CD4-positive, alpha-beta T cell (primary cell): ENCODE results near the gene CTIF. TPM values are rescaled to one million over a fixed set of nuclear protein-coding genes. Genes with fewer than 3 reads are reported as not detected.

ENCODE experiments used
- ATAC-seq: fragments of 200-7000 bp; cut with Tn5 transposase; one replicate; pipeline ENCODE4 v1.10.0; 2022; ENCODE audit warnings: mild to moderate bottlenecking; ENCODE audit not compliant: poor library complexity
- CTCF ChIA-PET: fragments of 350-600 bp; sonication (Branson Sonifier 250); formaldehyde crosslinking; loops from one replicate; lab custom pipeline; 2021; ENCODE audit warnings: antibody characterized with exemption, inconsistent platforms; lab: Charles Lee
- POLR2A ChIA-PET: fragments of 350-600 bp; sonication (Branson Sonifier 250); formaldehyde crosslinking; loops from one replicate; lab custom pipeline; 2021; ENCODE audit warnings: antibody characterized with exemption, inconsistent platforms; lab: Charles Lee
- DNase-seq, 14 experiments: peaks; one replicate each; pipeline ENCODE4 v3.0.0-alpha.2; 2013 to 2020; ENCODE audit warnings: mixed read lengths in 2 of 14
- H3K27ac ChIP-seq, 2 donors: one replicate each; pipeline versions ENCODE4 v1.5.1 to v1.7.0; 2013; ENCODE audit warnings: low read length in 2 of 2, low read depth in 1 of 2, mild to moderate bottlenecking in 1 of 2
- H3K27me3 ChIP-seq, 2 experiments: 1 replicate in 1 of 2; 2 replicates in 1 of 2; pipeline versions ENCODE4 v1.6.1 to v1.7.0; 2013; ENCODE audit warnings: low read length in 2 of 2, control low read depth in 1 of 2, mild to moderate bottlenecking in 1 of 2, moderate library complexity in 1 of 2; ENCODE audit not compliant: insufficient read depth in 2 of 2, control insufficient read depth in 1 of 2
- H3K36me3 ChIP-seq: one replicate; pipeline ENCODE4 v1.6.1; 2013; ENCODE audit warnings: low read length, control low read depth; ENCODE audit not compliant: insufficient read depth
- H3K4me1 ChIP-seq: one replicate; pipeline ENCODE4 v1.6.1; 2013; ENCODE audit warnings: low read length, control low read depth; ENCODE audit not compliant: insufficient read depth
- H3K4me3 ChIP-seq: one replicate; pipeline ENCODE4 v1.5.1; 2013; ENCODE audit warnings: mild to moderate bottlenecking, low read length, moderate library complexity
- H3K9me3 ChIP-seq, 2 experiments: 1 replicate in 1 of 2; 2 replicates in 1 of 2; pipeline versions ENCODE4 v1.6.1 to v1.7.0; 2013; ENCODE audit warnings: low read length in 2 of 2, mild to moderate bottlenecking in 2 of 2, control low read depth in 1 of 2, moderate library complexity in 1 of 2; ENCODE audit not compliant: control insufficient read depth in 1 of 2, insufficient read depth in 1 of 2
- H3K27ac Mint-ChIP-seq: one replicate; pipeline ENCODE4 v1.8.0; 2020; ENCODE audit warnings: mixed read lengths
- H3K27me3 Mint-ChIP-seq: one replicate; pipeline ENCODE4 v1.8.0; 2021; ENCODE audit warnings: mixed read lengths
- H3K36me3 Mint-ChIP-seq: one replicate; pipeline ENCODE4 v1.8.0; 2021; ENCODE audit warnings: low read depth, mixed read lengths
- H3K4me1 Mint-ChIP-seq: one replicate; pipeline ENCODE4 v1.8.0; 2021; ENCODE audit warnings: low read depth, mixed read lengths
- H3K4me3 Mint-ChIP-seq: one replicate; pipeline ENCODE4 v1.8.0; 2020; ENCODE audit warnings: mild to moderate bottlenecking, mixed read lengths
- H3K9me3 Mint-ChIP-seq: one replicate; pipeline ENCODE4 v1.8.0; 2020; ENCODE audit warnings: mixed read lengths
- intact Hi-C, 2 experiments: fragments of 100-400 bp; cut with DNase I in 1 of 2; cut with micrococcal nuclease in 1 of 2; formaldehyde crosslinking; loops; one replicate each; pipeline versions ENCODE4 v1.15.1 to v1.9.0; 2023 to 2025; cut with DNase I, micrococcal nuclease
- total RNA-seq, 174 experiments: library from RNA in 2 of 174; stranded (reverse) in 2 of 174; gene quantifications; one replicate each; pipeline ENCODE4 v1.2.3 and lab custom pipeline; 2021 to 2026
- TF ChIP-seq, protein P1 (sequence below): fragments of 200-600 bp; IDR thresholded peaks from one replicate; pipeline ENCODE4 v1.8.0; 2022; ENCODE audit warnings: antibody characterized with exemption, mild to moderate bottlenecking

Gene CTIF
- total RNA-seq, 2 experiments from 2014 or later = 1.1 to 2.9 TPM

DNA sequence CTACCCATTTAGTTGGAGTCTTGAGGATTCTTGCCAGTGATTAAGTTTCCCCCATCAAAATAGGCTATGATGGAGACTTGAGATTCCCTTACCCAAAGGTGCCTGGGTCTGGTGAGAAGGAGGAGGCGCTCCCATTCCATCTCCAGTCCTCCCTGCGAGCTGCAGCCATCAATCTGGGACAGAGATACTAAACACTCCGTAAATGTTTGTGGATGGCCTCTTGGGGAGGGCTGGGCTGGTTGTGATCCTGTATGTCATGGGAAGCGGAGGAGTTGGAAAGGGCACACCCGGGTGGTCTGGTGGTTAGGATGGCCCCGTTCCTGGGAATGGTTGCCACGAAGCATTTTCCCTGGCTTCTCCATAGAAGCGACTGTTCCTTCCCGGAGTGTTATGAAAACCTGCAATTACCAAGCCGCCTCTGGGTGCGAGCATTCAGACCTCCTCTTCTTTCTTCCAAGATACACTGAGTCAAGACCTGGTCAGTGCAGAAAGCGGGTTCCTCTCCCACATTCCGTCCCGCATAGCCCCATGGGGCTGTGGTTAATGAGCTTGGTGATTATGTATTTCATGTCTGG is 196.9 kb downstream of the CTIF start:
- H3K9me3 Mint-ChIP-seq = no peaks in the 10 kb centered on the region
- no peaks in the 10 kb centered on the region for H3K27me3 Mint-ChIP-seq
- Histone ChIP-seq H3K9me3 (no peaks in the 10 kb centered on the region), H3K4me1 (peaks cover 4% of the 10 kb centered on the region), H3K36me3 (no peaks in the 10 kb centered on the region), H3K27me3 (no peaks in the 10 kb centered on the region), H3K27ac (no peak overlapping the region), H3K4me3 (no peak overlapping the region)
- H3K36me3 Mint-ChIP-seq = no peaks in the 10 kb centered on the region
- ATAC-seq = no peak
- ChIA-PET POLR2A (no interaction called here), CTCF (no interaction called here)
- DNase-seq = no peak
- no peak overlapping the region for H3K27ac Mint-ChIP-seq
- TF ChIP-seq, protein P1, sequence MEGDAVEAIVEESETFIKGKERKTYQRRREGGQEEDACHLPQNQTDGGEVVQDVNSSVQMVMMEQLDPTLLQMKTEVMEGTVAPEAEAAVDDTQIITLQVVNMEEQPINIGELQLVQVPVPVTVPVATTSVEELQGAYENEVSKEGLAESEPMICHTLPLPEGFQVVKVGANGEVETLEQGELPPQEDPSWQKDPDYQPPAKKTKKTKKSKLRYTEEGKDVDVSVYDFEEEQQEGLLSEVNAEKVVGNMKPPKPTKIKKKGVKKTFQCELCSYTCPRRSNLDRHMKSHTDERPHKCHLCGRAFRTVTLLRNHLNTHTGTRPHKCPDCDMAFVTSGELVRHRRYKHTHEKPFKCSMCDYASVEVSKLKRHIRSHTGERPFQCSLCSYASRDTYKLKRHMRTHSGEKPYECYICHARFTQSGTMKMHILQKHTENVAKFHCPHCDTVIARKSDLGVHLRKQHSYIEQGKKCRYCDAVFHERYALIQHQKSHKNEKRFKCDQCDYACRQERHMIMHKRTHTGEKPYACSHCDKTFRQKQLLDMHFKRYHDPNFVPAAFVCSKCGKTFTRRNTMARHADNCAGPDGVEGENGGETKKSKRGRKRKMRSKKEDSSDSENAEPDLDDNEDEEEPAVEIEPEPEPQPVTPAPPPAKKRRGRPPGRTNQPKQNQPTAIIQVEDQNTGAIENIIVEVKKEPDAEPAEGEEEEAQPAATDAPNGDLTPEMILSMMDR = no peak
- intact Hi-C loops = no loop called here
- H3K4me3 Mint-ChIP-seq = no peak overlapping the region
- H3K4me1 Mint-ChIP-seq = no peaks in the 10 kb centered on the region

DNA sequence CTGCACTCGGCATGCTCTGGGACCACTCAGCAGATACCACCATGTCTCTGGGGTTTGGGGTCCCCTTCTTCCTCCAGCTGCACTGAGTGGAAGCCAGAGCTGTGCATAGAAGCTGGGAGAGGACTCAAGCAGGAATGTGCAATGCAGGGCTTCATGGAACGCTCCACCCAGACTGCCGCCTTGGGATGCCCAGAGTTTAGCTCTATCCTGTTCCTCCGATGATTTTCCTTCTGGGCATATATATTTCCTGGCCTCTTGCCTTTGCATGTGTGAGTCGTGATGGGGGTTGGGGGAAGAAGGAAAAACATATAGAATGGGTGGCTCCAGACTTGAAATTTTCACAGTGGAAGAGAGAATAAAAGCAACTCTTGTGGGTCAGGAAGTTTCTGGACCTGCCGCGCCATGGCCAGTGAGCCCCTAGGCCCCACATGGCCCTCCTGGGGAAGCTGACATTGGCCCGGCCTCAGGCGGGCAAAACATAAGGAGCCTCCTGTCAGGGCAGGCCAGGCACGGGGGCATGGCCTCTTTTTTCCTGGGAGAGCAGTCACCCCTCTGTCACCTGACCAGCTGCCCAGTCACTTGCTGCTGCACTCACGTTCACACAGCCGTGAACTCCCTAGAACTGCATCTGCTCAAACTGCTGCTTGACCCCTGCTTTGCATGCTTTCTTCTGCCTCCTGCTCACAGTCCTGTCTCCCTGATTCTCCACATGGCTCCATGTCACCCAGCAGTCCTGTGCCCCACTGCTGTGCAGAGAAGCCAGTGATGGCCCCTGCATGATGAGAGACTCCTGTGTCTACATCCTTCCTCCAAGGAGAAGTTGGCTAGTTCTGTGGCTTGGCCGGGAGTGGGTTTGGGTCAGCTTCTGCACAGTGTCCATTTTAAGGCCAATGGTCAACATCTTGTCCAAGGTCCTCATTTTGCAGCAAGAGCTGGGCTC is 197.8 kb downstream of the CTIF start:
- H3K27ac Mint-ChIP-seq = no peak overlapping the region
- H3K27ac ChIP-seq = no peak overlapping the region
- no peaks in the 10 kb centered on the region for H3K36me3 Mint-ChIP-seq
- no peaks in the 10 kb centered on the region for H3K36me3 ChIP-seq
- no peak for DNase-seq
- no peaks in the 10 kb centered on the region for H3K4me1 Mint-ChIP-seq
- H3K4me3 Mint-ChIP-seq = no peak overlapping the region
- H3K27me3 Mint-ChIP-seq = no peaks in the 10 kb centered on the region
- TF ChIP-seq, protein P1 = no peak
- H3K9me3 Mint-ChIP-seq = no peaks in the 10 kb centered on the region
- H3K27me3 ChIP-seq = no peaks in the 10 kb centered on the region
- ATAC-seq = no peak
- H3K4me3 ChIP-seq = no peak overlapping the region
- ChIA-PET POLR2A (no interaction called here), CTCF (no interaction called here)
- intact Hi-C loops = no loop called here
- no peaks in the 10 kb centered on the region for H3K9me3 ChIP-seq
- H3K4me1 ChIP-seq = peaks cover 4% of the 10 kb centered on the region

DNA sequence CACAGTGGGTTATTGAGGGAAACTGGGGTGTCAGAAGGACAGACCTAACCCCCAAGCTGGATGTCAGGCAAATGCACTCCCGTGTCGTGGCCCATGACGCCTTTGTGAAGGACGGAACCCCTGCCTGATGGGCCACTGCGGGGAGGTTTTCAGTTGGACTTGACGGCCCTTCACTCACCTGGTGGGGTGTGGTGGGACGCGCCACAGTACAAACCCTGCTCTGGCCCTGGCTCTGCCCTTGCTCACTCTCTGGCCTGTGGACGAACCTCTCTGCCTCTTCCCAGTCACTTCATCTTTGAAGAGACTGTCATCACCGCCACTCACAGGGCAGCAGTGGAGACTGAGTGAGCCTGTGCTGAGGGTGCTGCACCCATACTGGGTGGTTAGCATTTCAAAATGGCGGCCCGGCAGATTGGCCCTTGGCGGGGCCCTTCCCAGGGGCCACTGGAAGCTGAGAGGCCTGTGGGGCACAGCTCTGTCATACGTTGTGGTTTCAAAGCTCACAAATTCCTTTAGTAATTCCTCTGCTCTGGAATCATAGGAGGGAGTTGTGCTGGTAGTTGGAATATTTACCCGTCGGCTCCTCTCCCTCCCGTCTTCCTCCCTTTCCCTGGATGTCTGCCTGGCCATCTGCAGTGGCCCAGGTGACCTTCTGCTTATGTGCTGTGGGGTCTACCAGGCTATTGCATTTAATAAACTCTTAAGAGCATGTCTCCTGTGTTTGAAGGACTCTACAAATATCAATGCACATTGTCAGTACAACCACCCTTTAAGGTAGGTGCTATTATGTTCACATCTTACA is 200.6 kb downstream of the CTIF start:
- no peak for ATAC-seq
- H3K27ac Mint-ChIP-seq = no peak overlapping the region

More for the DNA sequence above, 200.6 kb downstream of the CTIF start:
- Histone ChIP-seq H3K36me3 (no peaks in the 10 kb centered on the region), H3K9me3 (no peaks in the 10 kb centered on the region), H3K4me3 (no peak overlapping the region), H3K4me1 (peaks cover 4% of the 10 kb centered on the region), H3K27me3 (no peaks in the 10 kb centered on the region), H3K27ac (no peak overlapping the region)
- Mint-ChIP-seq H3K4me3 (no peak overlapping the region), H3K4me1 (no peaks in the 10 kb centered on the region), H3K36me3 (no peaks in the 10 kb centered on the region), H3K9me3 (no peaks in the 10 kb centered on the region), H3K27me3 (no peaks in the 10 kb centered on the region)
- POLR2A ChIA-PET = interaction anchor here (0.6 kb wide), 1 partner anchor 188 kb away, joined by 3 read pairs; no protein-coding TSS in a partner anchor
- TF ChIP-seq, protein P1 = no peak
- no peak for DNase-seq
- CTCF ChIA-PET = no interaction called here
- intact Hi-C loops = no loop called here
